ENCODE results near the gene SLC25A34. TPM values are rescaled to one million over a fixed set of nuclear protein-coding genes. Genes with fewer than 3 reads are reported as not detected.

The SLC25A34 gene
- total RNA-seq, 2 donors from 2014 or later, result 0.88 to 1.9 TPM

DNA sequence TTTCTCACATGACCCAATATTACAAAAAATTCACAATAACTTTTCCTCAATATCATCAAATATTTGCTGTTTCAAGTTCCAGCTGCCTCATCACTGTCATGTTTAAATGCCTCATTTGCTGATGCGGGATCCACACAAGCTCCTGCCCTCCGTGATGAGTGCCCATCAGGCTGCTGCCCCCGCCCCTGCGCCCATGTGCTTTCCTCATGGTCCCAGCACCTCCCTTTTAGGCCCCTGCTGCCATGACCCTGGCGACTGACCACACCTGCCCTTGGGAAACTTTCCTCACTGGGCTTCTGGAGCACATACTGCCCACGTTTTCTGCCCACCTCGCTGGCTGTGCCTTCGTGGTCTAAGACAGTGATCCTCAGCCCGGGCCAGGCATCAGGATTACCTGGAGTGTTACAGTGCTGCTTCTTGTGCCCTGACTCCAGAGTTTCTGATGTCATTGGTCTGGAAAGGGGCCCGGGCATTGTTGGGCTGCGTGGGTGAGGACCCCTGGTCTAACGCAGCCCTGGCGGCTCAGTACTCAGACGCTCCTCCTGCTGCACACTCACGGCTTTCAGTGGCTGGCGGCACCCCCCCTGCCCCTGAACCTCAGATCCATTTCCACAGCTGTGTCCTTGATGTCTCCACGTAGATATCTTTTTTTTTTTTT, 31.4 kb upstream of the SLC25A34 start:
- H3K27me3 Mint-ChIP-seq, result no peaks in the 10 kb centered on the region
- no peak overlapping the region for H3K4me3 Mint-ChIP-seq

GRCh38 chr1:15705184-15705566, 30.9 kb upstream of the SLC25A34 start:
- H3K4me3 Mint-ChIP-seq, result no peak overlapping the region
- DNase-seq (ENCODE audit: low spot score), result no peak
- no peaks in the 10 kb centered on the region for H3K36me3 Mint-ChIP-seq
- H3K9me3 Mint-ChIP-seq, result no peaks in the 10 kb centered on the region
- H3K4me1 Mint-ChIP-seq (ENCODE audit: low read depth in 2 of 2), result peaks cover 4 to 27% of the 10 kb centered on the region in 2 donors
- H3K27me3 Mint-ChIP-seq, result no peaks in the 10 kb centered on the region
- H3K27ac Mint-ChIP-seq, result no peak overlapping the region
- no peak for ATAC-seq

More for the DNA sequence above, 31.4 kb upstream of the SLC25A34 start:
- no peak for ATAC-seq
- no peak overlapping the region for H3K27ac Mint-ChIP-seq
- H3K36me3 Mint-ChIP-seq, result no peaks in the 10 kb centered on the region
- H3K9me3 Mint-ChIP-seq, result no peaks in the 10 kb centered on the region
- peaks cover 4 to 27% of the 10 kb centered on the region in 2 donors for H3K4me1 Mint-ChIP-seq (ENCODE audit: low read depth in 2 of 2)
- no peak for DNase-seq (ENCODE audit: low spot score)

- no peaks in the 10 kb centered on the region for H3K9me3 Mint-ChIP-seq
- H3K4me3 Mint-ChIP-seq, result no peak overlapping the region
- peaks cover 9 to 27% of the 10 kb centered on the region in 2 donors for H3K4me1 Mint-ChIP-seq (ENCODE audit: low read depth in 2 of 2)
- no peak for ATAC-seq
- no peaks in the 10 kb centered on the region for H3K27me3 Mint-ChIP-seq
- no peak overlapping the region for H3K27ac Mint-ChIP-seq
- DNase-seq (ENCODE audit: low spot score), result no peak
- no peaks in the 10 kb centered on the region for H3K36me3 Mint-ChIP-seq
Measured at GRCh38 chr1:15706751-15707150, 29.3 kb upstream of the SLC25A34 start.

- ATAC-seq, result no peak
- no peak for DNase-seq (ENCODE audit: low spot score)
- no peak overlapping the region for H3K4me3 Mint-ChIP-seq
Measured at GRCh38 chr1:15707239-15707925, 28.7 kb upstream of the SLC25A34 start.

GRCh38 chr1:15708486-15709137, 27.4 kb upstream of the SLC25A34 start:
- no peak overlapping the region for H3K4me3 Mint-ChIP-seq
- H3K27ac Mint-ChIP-seq, result no peak overlapping the region
- H3K27me3 Mint-ChIP-seq, result no peaks in the 10 kb centered on the region
- DNase-seq (ENCODE audit: low spot score) (no peak), ATAC-seq (no peak)
- H3K36me3 Mint-ChIP-seq, result no peaks in the 10 kb centered on the region
- peaks cover 9 to 30% of the 10 kb centered on the region in 2 donors for H3K4me1 Mint-ChIP-seq (ENCODE audit: low read depth in 2 of 2)
- H3K9me3 Mint-ChIP-seq, result no peaks in the 10 kb centered on the region

More at GRCh38 chr1:15707239-15707925, 28.7 kb upstream of the SLC25A34 start:
- Mint-ChIP-seq H3K27ac (no peak overlapping the region), H3K9me3 (no peaks in the 10 kb centered on the region), H3K27me3 (no peaks in the 10 kb centered on the region), H3K4me1 (ENCODE audit: low read depth in 2 of 2) (peaks cover 9 to 29% of the 10 kb centered on the region in 2 donors), H3K36me3 (no peaks in the 10 kb centered on the region)

DNA sequence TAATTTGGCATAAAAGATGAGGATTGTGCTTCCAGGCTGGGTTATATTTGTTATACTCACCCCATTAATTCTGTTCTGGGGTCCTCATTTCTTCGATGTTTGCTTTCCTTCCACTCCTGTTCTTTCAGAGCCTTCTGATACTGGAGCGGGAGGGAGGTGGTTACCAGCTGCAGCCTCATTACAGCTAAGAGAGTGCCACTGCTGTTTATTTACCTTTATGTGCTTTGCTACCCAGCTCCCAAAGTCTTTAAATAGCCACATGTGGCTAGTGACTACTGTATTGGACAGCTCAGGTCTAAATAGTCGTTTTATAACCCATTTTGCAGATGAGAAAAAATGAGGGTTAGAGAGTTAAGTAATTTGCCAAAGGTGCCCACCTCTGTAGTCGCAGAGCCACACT, 26.8 kb upstream of the SLC25A34 start:
- DNase-seq (ENCODE audit: low spot score) (no peak), ATAC-seq (no peak)
- Mint-ChIP-seq H3K36me3 (no peaks in the 10 kb centered on the region), H3K9me3 (no peaks in the 10 kb centered on the region), H3K27ac (no peak overlapping the region), H3K27me3 (no peaks in the 10 kb centered on the region), H3K4me1 (ENCODE audit: low read depth in 2 of 2) (peaks cover 9 to 26% of the 10 kb centered on the region in 2 donors), H3K4me3 (no peak overlapping the region)

DNA sequence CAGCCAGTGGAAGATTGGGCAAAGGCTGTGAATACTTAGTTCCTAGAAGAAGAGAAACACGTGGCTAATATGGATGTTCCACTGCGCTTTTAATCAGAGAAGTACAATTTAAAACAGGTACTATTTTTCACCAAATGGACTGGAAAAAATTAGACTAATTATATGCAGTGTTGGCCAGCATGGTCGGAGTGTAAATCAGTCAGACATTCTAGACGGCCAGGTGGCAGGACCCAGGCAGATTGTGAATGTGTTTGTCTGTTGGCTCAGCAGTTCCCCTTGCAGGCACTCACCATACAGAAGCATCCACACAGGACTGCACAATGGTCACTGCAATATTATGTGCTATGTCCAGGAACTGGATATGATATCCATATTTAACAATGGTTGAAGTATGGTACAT, 23.9 kb upstream of the SLC25A34 start:
- Mint-ChIP-seq H3K4me3 (no peak overlapping the region), H3K9me3 (no peaks in the 10 kb centered on the region), H3K4me1 (ENCODE audit: low read depth in 2 of 2) (peaks cover 5 to 19% of the 10 kb centered on the region in 2 donors), H3K36me3 (no peaks in the 10 kb centered on the region), H3K27ac (peak overlapping the region in 1 of 2 donors; percentile 9), H3K27me3 (no peaks in the 10 kb centered on the region)
- DNase-seq (ENCODE audit: low spot score), result no peak
- peak in 1 of 2 donors; percentile 60 for ATAC-seq

- Mint-ChIP-seq H3K27ac (no peak overlapping the region), H3K27me3 (no peaks in the 10 kb centered on the region), H3K9me3 (no peaks in the 10 kb centered on the region), H3K4me3 (no peak overlapping the region), H3K4me1 (ENCODE audit: low read depth in 2 of 2) (peaks cover 5 to 17% of the 10 kb centered on the region in 2 donors), H3K36me3 (no peaks in the 10 kb centered on the region)
- ATAC-seq, result no peak
- DNase-seq (ENCODE audit: low spot score), result no peak
Measured at GRCh38 chr1:15714406-15715136, 21.5 kb upstream of the SLC25A34 start.

GRCh38 chr1:15717418-15718125, 18.5 kb upstream of the SLC25A34 start:
- Mint-ChIP-seq H3K4me1 (ENCODE audit: low read depth in 2 of 2) (peaks cover 0 to 6% of the 10 kb centered on the region in 2 donors), H3K4me3 (no peak overlapping the region), H3K27me3 (no peaks in the 10 kb centered on the region), H3K36me3 (no peaks in the 10 kb centered on the region), H3K27ac (no peak overlapping the region), H3K9me3 (no peaks in the 10 kb centered on the region)
- ATAC-seq, result no peak
- no peak for DNase-seq (ENCODE audit: low spot score)

- H3K9me3 Mint-ChIP-seq, result no peaks in the 10 kb centered on the region
- H3K27ac Mint-ChIP-seq, result no peak overlapping the region
- no peaks in the 10 kb centered on the region for H3K36me3 Mint-ChIP-seq
- DNase-seq (ENCODE audit: low spot score) (no peak), ATAC-seq (no peak)
- H3K4me1 Mint-ChIP-seq (ENCODE audit: low read depth in 2 of 2), result peaks cover 0 to 4% of the 10 kb centered on the region in 2 donors
- no peak overlapping the region for H3K4me3 Mint-ChIP-seq
- no peaks in the 10 kb centered on the region for H3K27me3 Mint-ChIP-seq
Measured at GRCh38 chr1:15718199-15718601, 17.9 kb upstream of the SLC25A34 start.

DNA sequence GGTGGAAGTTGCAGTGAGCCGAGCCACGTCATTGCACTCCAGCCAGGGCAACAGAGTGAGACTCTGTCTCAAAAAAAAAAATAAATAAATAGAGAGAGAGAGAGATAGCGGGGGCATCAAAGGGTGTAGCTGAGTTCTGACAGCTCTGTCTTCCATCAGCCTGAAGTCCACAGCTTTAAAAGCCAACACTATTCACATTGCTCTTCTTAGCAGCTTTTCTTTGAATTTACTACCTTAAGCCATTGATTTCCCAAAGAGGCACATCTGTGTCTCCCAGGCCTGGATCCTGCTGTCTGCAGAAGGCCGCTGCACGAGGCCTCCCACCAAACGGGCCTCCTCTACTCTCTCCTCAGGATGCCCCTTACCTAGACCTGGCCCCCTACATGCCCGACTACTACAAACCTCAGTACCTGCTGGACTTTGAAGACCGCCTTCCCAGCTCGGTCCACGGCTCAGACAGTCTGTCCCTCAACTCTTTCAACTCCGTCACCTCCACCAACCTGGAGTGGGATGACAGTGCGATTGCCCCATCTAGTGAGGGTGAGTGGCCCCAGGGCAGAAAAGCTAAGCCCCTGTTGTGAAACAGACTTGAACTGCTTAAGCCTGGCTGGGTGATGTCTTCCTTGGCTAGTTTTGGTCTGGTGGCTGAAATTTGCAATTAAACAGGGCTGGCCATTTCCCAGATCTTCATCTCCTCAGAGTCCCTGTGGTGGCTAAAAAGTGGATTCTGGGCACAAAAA, 16.5 kb upstream of the SLC25A34 start:
- H3K27ac Mint-ChIP-seq, result no peak overlapping the region
- no peaks in the 10 kb centered on the region for H3K36me3 Mint-ChIP-seq
- no peak for DNase-seq (ENCODE audit: low spot score)
- no peaks in the 10 kb centered on the region for H3K4me1 Mint-ChIP-seq (ENCODE audit: low read depth in 2 of 2)
- H3K27me3 Mint-ChIP-seq, result no peaks in the 10 kb centered on the region
- no peak for ATAC-seq
- no peak overlapping the region for H3K4me3 Mint-ChIP-seq
- no peaks in the 10 kb centered on the region for H3K9me3 Mint-ChIP-seq

DNA sequence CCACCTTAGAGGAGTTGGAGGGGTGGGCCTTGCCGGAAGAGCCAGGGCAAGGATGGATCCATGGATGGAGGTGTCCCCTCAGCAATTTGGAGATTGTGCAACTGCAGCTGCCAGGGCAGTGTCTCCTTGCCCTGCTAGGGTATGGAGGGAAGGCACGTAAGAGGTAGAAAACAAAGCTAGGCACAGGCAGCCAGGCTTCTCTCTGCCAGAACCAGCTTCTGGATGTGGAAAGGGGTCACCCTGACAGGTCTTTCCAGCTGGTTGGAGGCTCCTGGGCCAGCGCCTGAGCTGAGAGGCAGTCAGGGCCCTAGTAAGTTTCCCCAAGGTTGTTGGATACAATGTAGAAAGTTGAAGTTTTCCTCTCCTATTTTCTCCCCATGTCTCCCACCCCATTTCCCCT, 15.2 kb upstream of the SLC25A34 start:
- H3K27me3 Mint-ChIP-seq, result no peaks in the 10 kb centered on the region
- DNase-seq (ENCODE audit: low spot score), result no peak
- no peaks in the 10 kb centered on the region for H3K4me1 Mint-ChIP-seq (ENCODE audit: low read depth in 2 of 2)
- no peak overlapping the region for H3K27ac Mint-ChIP-seq
- no peak overlapping the region for H3K4me3 Mint-ChIP-seq
- no peak for ATAC-seq
- H3K9me3 Mint-ChIP-seq, result no peaks in the 10 kb centered on the region
- H3K36me3 Mint-ChIP-seq, result no peaks in the 10 kb centered on the region

DNA sequence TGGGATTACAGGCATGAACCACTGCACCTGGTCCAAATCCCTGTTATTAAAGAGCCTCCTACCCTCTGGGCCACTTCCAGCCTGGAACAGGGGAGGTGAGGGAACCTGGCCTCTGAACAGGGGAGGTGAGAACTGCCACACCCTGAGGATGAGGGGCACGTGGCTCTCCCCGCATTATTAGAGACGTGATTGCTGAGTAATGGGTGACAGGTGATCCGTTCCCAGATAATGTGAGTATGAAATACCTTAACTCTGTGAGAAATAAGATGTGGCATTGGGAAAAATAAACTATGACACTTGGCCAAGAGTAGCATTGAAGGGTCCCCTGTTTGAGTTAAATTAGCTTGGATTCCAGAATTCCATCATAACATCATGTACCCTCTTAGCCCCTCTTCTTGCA, 13.6 kb upstream of the SLC25A34 start:
- H3K4me3 Mint-ChIP-seq, result no peak overlapping the region
- H3K4me1 Mint-ChIP-seq (ENCODE audit: low read depth in 2 of 2), result no peaks in the 10 kb centered on the region
- no peaks in the 10 kb centered on the region for H3K27me3 Mint-ChIP-seq
- no peak for ATAC-seq
- no peak overlapping the region for H3K27ac Mint-ChIP-seq
- DNase-seq (ENCODE audit: low spot score), result no peak
- no peaks in the 10 kb centered on the region for H3K9me3 Mint-ChIP-seq
- H3K36me3 Mint-ChIP-seq, result no peaks in the 10 kb centered on the region
